T-helper 22 cell (primary cell): Measurements from ENCODE around the gene TENM4.

ENCODE experiments used
- DNase-seq: peaks from one replicate; pipeline ENCODE4 v3.0.0-alpha.2; 2020; ENCODE audit warnings: low read depth

TENM4 gene

GRCh38 chr11:78783301-78783700 lies 657.5 kb downstream of the TENM4 start:
- DNase-seq, result no peak

DNA sequence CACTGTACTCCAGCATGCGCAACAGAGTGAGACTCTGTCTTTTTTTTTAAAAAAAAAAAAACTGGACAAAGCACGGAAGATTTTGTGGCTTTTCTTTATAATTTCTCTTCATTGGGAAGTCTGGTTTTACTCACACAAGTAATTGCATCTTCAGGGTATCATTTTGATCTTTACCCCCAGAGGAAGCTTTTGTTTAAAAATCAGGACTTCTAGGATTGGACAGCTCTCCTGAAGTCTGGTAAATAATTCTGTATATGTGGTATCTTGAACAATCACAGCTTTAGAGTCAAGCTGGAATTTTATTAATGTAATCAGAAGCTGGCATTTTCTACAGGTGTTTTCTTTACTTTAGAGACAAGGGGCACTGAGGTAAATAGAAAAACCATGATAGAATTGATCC lies 658.1 kb downstream of the TENM4 start:
- DNase-seq, result no peak

- no peak for DNase-seq
Observed at GRCh38 chr11:78780889-78781288, 659.9 kb downstream of the TENM4 start.

DNA sequence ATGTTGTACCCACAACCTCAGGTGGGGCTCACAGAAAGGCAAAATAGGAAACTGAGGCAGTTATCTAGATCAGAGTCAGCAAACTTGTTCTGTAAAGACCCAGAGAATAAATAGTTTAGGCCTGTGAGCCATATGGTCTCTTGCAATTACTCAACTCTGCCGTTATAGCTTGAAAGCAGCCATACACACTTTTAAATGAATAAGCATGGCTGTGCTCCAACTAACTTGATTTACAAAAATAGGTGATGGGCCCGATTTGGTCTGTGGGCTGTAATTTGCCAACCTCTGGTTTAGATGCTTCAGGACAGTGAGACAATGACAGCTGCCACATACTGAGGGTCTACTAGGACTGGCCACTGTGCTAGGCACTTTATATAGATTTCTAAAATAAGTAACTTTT lies 667.3 kb downstream of the TENM4 start:
- DNase-seq, result no peak

DNA sequence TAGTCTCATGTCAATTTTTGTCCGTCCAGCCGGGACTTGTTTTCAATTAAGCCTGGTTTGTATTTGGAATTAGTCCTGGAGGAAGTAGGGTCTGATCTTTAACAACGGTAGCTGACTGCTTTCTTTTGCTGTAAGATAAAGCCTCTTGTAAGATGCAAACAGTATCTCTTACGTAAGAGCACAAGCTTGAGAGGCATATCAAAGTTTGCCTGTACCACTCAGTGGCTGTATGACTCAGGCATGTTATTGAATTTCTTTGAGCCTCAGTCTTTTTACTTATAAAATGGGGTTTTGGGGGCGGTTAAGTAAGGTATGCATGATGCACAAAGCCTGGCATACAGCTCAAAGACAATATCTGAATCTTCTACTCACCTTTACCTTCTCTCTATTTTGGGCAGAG lies 667.8 kb downstream of the TENM4 start:
- DNase-seq, result no peak

DNA sequence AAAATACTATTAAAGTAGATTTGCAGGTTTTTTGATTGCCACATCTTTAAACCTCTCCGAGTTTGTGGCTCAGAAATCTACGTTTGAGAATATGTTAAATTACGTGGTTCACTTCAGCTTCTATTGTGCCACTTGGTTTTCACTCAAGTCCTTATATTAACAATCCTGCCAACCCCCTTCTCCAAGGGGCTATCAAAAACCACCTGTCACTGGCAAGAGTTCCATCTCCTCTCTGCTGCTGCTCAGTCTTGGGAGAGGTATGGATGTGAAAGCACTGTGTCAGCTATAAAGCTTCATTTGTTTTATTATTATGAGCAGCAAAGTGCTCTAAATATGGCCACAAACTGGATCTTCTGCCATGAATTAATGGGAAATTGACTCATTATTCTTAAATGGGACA lies 668.6 kb downstream of the TENM4 start:
- no peak for DNase-seq

GRCh38 chr11:78770931-78771330 lies 669.9 kb downstream of the TENM4 start:
- DNase-seq, result no peak

DNA sequence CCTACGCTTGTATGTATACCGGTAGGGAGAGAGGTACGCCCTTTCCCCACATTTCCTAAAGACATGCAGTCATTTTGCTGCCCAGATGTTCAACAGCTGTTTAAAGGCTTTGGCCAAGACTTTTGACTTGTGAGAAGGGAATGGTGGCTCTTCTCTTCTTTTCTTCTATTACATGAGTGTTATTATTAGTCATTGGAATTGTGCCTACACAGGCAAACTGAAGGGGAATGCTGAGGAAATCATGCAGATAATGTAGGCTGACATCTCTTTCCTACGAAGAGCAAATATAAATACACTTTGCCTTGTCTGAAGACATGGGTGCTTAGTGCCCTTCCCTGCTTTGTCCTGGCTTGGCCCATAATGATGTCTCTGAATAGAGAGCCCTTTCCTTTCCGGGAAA lies 671.9 kb downstream of the TENM4 start:
- DNase-seq, result no peak

DNA sequence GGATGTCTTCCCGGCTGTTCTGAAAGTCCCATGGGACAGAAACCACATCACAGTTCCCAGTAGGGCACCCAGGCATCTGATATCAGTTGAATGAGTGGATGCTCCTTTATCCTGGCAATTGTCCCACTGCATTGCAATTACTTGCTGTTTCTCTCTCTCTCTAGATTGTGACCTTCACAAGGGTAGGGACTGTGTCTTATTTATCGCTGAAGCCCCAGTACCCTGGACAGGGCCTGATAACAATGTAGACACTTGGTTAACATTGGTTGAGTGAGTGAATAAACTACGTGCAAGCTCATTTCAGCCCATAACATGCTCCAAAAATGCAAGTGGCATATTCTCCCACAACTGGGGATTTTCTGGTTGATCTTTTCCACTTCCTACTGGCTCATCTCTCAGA lies 672.5 kb downstream of the TENM4 start:
- DNase-seq, result no peak

DNA sequence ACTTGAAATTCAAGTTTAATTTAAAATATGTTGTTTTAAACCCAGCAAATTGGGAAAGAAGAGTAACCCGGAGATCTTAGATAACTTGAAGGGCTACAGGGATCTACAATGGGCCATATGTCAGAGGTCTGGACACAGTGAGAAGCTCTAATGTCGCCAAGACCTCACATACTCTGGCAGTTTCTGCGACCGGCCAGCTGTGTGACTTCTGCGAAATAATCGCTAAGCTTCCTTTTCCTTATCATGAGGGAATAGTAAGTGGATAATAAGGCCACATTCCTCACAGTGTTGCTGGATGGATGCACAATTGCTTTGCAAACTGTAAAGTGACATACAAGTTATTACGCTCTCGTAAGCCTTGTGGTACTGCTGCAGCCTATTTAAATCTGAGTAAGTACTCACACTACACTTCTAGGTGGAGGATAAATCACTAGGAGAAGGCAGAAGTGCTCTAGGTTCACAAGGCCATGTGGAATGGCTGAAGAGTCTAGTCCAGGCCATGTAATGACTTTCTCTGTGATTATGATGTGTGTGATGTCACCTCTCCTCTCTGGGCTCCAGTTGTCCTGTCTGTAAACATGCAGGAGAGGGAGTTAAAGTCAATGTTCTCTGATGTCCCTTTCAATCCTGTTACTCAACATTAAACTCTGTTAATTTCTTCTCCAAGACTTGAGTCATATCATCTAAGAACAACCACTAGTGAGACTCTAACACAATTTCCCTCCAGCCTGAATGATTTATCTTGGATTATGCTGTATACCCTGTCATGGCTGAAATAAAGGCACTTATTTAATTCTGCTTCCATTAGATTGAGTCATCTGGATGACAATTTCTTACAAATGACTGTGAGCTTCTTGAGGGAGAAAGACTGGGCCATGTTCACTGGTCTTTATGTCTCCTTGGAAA lies 673.5 kb downstream of the TENM4 start:
- DNase-seq, result no peak

DNA sequence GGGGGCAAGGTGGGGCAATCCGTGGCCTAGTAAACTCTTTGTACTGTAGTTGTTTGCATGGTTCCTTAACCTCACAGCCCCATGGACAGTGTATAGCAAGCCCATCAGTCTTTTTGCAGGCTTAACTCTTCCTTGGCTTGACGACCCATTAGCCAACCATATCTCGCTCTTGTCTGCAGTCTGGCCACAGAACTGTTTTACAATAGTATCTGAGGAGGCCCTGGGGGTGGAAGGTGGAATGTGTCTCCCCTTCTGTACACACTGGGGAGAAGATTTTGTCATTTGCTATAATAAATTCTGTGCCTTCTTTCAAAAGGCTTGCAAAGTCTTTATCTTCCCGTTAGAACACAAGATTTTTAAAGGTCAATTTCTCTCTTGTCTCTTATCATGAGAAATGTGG lies 675.9 kb downstream of the TENM4 start:
- no peak for DNase-seq

DNA sequence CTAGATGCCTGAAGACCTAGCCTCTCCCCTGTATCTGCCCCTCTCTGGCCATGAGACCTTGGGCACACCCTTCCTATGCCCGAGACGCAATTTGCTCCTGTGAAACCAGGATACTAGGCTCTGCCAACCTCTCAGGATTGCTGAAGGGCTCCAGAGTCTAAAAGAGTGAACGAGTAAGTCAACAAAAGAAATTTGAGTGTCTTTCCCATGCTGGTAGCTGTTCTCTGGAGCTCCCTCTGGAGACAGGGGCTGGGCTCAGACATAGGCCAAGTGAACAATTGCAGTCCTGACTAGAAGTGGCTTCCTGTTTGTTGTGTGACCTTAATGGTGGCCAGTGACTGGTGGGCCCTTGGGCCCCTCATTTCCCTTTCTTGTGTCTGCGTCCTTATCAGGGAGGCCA lies 677.2 kb downstream of the TENM4 start:
- no peak for DNase-seq

DNA sequence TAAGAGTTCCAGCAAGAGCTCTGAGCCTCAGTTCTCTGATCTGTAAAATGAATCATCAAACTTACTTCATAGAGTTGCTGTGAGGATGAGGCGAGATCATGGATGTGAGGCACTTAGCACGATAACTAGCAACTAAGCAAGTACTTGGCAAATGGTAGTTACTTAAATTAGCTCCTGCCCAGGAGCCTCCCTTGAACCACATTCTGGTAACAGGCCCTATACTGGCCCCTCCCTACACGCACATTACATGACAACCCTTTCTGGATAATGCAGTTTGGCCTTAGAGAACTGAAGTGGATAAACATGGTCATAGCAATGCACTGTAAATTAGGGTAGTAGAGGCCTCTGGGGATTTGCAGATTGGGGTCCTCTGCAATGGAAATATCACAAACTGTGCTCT lies 678.7 kb downstream of the TENM4 start:
- DNase-seq, result no peak

DNA sequence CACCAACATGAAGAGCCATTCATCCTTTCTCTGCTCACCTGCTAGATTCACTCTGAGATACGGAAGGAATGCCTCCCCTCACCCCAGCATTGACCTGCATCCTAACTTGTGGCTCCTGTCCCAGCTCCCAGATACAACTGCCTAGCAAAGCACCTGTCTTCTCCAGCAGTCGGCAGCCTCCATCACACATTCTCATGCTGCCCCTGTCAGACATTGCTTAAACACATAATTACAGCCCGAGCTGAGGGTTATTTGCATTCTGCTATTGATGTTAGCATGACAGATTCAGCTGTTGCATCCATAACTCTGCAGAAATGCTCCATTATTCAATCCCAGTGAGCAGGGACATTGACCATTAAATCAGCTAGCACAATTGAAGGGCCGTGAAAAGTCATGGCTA lies 681.8 kb downstream of the TENM4 start:
- no peak for DNase-seq

DNA sequence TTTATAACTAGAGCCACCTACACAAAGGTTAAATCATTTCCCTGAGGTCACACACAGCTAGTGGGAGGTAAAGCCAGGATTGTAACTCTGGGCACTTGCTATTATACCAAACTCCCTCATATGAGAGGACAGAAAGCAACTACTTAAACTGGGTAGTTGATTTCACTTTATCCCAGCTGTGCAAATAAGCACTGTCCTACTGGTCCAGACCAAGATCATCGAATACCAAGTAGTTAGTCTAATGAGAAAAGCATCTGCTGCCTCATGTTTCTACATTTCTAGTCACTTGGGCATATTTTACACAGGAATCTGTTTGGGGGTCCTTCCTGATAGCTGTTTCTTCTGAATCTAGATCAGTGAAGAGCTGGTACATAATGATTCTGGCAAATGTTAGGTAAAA lies 687.5 kb downstream of the TENM4 start:
- DNase-seq, result no peak

DNA sequence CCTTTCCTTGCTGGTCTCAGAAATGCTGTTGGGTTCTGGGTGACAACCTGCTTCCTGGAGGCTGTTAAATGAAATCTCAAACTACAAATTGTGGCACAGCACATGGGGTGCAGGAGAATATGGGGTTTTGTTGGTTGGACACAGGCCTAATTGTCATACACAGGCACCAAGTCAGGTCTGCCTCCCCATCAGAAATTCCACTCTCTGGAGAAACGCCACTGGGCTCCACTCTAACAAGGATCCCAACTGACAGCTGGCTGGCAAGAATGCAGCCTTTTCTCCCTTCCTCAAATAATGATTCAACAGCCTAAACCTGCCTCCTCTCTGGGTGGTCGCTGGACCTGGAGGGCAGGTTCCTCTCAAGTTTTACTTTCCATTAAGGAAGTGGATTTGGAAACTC lies 688.3 kb downstream of the TENM4 start:
- DNase-seq, result no peak

GRCh38 chr11:78748918-78749690 lies 691.7 kb downstream of the TENM4 start:
- no peak for DNase-seq

- DNase-seq, result no peak
Observed at GRCh38 chr11:78744949-78745348, 695.9 kb downstream of the TENM4 start.

GRCh38 chr11:78744202-78744601 lies 696.6 kb downstream of the TENM4 start:
- DNase-seq, result no peak

- no peak for DNase-seq
Observed at GRCh38 chr11:78742430-78742829, 698.4 kb downstream of the TENM4 start.

DNA sequence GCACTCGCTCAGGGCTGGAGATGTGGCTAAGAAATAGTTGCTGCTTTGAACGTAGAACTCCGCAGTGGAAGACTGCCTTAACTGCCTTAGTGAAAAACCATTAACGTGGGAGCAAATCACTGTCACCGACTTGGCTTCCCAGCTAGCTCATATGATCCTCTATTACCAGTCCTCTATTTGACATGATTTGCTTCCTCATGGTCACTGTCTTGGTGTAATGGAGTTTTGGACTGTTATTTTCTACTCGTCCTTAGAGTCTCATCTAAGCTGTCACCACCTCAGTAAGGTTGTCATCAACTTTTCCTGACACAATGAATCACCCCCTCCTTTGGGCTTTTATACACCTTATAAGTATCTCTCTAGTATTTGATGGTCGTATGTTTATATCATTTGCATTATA lies 699.1 kb downstream of the TENM4 start:
- no peak for DNase-seq

DNA sequence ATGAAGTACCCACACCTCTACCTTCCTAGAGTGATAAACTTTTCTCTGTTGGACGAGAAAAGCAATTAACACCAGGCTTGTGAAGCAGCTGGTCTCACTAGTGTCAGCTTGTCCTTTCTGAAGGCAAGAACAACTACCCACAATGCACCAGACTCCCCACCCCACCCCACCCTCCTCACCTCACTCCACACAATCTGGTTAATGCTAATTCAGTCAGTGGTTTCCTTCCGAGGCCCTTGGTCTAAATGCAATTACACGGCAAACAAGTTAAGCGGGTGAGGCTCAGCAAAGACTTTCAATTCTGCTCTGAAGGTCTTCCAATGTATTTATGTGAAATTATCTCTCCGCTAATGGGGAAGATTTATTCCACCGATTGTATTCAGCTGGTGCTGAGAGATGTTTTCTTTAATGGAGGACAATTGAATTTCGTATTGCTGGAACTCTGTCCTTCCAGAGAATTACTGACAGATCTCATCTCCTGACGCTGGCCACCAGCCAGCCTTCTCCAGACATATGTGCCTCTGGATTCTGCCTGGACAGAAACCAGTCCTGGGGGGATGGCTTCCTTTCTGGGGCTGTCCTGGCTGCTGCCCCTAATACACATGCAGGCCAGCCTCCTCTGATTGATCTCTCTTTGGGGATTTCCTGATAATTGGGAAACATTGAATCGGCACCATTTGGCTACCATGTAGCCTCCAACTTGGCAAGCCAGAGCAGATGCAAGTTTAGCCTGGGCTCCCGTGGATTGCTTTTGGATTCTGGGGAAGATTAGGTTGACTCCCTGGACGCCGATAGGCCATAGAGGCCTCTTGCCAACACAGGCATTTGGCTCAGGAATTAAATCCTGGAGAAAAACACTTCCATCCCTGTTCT lies 700.4 kb downstream of the TENM4 start:
- no peak for DNase-seq
